Nucleus accumbens (tissue), 56 donors: ENCODE data around the gene QSOX1.

Experiments used
- DNase-seq, 56 donors: peaks; one replicate each; lab custom pipeline; 2025; lab: John Stamatoyannopoulos, UW

Gene QSOX1

DNA sequence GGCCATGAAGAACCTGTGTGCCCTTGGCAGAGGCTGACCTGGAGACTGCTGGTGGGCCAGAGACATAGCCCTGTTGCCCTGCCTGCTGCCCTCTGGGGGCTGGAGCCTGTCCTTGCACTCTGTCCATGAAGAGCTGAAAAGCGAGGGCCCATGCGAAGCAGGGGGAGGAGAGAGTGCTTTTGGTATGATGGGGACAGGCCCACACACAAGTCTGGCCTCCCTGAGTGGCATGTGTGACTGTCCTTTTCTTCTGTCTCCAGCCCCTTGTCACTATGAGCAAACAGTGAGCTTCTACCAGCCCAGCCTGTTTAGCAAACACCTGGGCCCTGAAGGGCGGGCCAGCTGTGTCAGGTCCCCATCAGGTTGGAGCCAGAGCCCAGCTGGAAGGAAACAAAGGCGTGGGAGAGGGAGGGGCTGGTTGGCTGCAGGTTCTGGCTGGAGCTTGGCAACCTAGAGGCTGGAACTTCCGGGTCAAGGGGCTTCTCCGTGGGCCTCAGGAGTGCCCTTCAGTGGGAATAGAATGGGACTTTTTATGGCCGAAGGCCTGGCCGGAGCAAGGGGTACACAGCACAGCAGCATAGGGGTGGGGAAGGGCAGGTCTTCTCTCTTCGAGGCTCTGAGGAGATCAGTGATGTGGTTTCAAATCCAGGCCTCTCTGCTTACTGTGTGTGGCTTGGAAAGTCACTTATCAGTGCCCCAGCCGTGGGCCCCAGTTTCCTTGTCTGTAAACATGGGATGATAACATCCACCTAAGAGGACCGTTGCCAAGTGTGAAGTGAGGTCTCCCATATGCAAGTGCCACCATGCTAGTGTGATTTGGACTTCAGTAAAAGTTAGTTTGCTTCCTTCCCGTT is 14.3 kb downstream of the QSOX1 start:
- peak in 1 of 56 donors; percentile 9 for DNase-seq

DNA sequence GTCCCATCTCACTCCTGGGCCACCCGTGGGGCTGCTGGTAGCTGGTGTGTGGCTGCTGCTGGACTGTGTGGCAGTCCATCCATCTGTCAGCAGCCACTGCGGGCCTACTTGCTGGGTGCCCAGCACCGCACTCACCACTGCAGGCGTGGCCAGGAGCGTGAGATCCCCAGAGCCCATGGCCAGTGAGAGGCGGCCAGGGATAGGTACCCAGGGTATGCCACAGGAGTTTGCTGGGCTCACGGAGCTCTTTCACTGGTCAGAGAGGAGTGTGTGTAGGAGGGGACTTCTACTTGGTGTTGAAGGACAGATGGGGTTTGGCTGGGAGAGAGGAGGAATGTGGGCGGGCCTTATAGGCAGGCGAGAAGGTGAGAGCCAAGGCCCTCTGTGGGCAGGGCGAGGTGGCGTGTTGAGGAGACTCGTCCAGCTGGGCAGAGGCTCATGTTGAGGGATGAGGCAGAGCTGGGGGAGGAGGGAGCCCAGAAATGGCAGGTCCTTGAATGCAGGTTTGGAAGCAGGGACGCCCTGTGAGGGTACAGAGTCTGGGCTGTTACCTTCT is 15.0 kb downstream of the QSOX1 start:
- DNase-seq = no peak

DNA sequence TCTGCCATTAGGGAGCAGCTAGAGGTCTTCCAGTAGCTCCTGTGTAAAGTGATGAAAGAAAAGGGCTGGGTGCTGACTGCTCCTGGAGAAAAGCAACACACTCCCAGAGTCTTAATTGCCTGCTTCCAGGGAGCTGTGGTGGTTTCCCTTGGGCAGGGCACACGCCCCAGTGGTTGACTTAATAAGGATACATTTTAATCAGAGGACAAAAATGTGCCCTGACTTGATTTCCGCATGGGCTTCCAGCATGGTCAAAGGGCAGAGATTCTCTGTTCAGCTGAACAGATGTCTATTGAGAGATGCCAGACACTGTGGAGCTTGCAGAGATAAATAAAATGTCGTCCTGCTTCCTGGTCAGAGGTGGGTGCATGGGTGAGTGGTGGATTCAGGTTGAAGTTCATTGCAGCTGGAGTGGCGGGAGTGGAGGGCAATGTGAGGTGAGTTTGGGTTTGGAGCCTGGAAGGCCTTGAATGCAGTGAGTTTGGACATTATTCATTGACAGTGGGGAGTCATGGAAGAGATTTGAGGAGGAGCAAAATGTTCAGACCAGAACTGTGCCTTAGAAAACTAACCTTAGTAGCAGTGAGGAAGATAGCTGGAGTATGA is 16.0 kb downstream of the QSOX1 start:
- no peak for DNase-seq

DNA sequence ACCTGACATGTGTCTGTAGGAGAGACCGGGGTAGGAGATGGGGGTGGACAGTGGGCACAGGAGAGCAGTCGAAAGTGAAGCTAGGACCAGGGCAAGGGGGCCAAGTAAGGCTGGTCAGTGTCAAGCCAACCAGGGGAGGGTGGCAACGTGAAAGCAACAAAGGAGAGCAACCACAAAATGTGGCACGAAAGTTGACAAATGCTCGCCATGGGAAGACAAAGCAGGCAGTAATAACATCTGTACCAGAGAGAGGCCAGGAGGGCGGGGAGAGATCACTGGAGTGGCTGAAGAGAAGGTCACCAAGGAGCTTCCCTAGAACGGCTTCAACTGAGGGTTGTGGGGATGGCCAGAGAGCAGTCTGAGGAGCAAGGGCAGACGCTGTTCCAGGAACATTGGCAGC is 17.0 kb downstream of the QSOX1 start:
- no peak for DNase-seq

DNA sequence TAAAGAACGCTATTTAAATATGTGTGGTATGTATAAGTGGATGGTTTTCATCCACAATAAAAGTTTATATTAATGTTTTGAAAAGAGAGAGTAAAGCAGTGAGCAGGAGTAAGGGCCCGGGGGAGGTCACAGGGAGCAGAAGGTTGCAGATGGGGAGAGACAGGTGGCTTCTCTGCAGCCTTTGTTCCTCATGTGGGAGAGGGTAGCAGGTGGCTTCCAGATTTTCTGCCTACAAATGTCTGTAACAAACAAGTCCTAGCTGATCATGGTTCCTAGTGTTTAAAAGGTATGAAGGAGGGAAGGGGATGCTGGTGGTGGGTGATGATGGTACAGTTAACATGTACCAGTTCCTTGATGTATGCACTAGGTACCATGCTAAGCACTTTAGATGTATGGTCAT is 18.8 kb downstream of the QSOX1 start:
- no peak for DNase-seq

DNA sequence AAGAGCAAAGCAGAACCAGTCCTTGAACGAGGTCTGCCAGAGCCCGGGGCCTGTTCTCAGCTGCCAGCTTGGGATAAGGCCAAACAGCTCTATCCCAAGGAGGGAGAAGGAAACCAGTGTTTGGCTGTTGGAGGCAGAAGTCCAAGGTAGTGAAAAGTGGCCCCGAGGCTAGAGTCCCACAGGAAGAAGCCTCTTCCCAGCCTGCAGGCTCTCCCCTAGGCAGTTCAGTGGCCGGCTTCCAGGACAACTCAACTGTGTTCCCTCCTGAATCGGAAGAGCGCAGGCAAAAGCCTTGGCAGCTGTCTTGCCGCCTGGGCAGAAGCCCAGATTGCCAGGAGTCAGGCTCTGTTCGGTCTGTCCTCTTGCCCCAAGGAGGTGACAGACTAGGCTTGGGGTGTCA is 19.3 kb downstream of the QSOX1 start:
- DNase-seq = peak in 47 of 56 donors; percentile 7 to 79 (median 43)

DNA sequence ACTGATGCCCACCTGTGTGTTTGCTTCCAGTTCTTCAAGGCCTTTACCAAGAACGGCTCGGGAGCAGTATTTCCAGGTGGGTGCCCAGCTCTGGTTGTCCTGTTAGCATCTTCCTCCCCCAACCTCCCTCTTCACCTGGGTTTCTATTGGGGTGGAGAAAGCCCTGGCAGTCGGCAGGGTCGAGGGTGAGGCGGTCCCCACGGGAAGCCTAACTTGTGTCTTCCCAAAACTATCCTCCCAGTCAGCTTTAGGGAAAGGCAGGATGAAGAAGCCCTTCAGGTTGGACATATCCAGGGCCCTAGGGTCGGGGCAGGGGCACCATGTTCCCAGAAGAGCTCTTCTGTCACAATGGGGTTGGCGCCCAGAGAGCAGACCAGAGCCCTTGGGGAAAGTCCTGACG is 20.6 kb downstream of the QSOX1 start:
- DNase-seq = no peak

DNA sequence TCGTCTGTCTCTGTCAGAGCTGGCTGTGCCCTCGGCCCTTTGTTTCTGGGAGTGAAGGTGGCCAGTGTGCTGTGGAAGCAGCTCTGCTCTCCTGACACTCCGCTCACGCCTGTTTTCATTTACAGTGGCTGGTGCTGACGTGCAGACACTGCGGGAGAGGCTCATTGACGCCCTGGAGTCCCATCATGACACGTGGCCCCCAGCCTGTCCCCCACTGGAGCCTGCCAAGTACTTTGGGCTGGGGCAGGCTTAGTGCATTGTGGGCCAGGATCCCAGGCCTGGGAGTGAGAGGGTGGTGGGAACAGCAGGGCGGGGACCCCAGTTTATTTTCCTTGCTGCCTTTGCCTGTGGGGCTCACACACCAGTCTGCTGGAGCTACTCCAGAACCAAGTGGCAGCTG is 21.1 kb downstream of the QSOX1 start:
- DNase-seq = peak in 4 of 56 donors; percentile 18 to 25 (median 22)

DNA sequence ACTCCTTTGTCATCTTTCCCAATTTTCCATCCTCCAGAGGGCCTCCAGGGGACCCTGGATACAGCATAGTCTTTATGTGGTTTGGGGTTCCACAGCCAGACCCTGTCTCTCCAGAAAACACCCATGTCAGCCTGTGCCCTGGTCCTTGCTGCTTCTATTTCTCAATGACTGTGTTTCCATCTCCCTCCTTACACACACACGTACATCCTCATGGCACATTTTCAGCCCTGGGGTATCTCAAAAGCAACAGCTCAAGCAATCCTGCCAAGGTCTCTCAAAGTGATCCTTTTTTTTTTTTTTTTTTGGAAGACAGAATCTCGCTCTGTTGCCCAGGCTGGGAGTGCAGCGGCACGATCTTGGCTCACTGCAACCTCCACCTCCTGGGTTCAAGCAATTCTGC is 22.3 kb downstream of the QSOX1 start:
- no peak for DNase-seq

DNA sequence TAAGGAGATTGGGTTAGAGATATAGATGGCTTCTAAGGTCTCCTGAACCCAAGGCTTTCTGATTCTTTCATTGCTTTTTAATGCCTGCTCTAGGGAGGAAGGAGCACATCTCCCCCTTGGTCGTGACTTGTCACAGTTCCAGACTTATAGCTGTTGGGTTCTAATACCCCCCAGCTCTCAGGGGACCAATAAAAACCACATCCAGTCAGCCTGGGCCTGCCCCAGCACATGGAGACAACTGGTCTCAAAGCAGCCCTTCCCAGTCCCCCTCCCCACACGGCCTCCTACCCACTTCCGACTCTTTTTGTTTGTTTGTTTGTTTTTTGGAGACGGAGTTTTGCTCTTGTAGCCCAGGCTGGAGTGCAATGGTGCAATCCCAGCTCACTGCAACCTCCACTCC is 23.3 kb downstream of the QSOX1 start:
- DNase-seq = no peak

DNA sequence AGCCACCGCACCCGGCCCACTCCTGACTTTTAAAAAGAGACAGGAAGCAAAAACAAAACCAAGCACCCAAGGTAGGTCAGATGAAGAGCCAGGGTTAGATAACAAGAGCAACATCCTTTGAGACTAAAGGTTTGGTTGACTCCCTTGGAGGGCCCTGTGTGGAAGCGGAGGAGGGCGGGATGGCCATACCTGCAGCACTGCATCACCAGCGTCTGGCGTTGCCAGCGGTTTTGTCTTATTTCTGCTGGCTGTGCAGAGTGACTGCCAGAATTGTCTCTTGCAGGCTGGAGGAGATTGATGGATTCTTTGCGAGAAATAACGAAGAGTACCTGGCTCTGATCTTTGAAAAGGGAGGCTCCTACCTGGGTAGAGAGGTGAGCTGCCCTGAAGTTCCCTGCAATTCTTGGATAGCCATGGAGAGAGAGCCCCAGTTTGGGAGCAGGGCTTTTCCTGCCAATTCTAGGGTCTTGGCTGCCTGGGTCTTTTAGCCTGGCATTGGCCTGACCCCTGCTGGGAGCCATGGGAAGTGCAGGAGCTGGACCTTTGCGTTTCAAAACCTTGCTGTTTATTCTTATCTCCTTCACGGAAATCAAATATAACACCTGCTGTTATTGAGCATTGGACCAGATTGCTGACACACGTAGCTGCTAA is 24.0 kb downstream of the QSOX1 start:
- DNase-seq = peak in 41 of 56 donors; percentile 7 to 76 (median 26)

DNA sequence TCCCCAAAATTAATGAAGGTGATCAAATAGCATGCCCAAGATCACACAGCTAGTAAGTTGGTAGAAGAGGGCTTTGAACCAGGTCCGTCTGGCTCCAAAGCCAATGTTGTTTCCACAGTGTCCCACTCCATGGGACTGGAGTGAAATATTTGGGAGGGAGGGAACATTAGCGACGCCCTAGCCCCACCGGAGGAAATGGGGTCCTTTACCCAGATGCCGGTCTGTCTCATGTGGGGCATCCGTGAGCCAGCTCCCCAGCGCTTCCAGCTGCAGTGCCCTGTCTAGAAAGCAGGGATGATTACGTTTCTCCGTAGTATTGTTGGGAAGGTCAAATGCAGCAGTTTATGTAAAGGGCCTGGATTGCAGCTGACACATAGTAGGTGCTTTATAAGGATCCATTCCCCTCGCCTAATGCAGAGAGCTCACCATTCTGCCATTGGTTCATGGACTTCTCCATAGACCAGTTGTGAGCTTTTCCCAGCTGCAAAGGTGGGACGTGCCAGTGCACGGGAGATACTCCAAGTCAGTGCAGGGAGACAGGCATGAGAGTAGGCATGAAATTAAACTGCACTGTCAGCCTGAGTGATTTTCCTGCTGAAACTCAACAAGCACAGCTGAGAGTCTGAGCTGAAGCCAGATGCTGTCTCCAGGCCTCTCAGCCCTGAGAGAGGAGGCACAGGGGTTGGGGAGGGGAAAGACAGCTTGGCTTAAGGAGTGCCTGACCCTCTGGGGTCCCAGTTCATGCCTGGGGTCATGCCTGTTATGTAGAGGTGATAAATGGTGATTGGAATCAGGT is 24.7 kb downstream of the QSOX1 start:
- DNase-seq = no peak

DNA sequence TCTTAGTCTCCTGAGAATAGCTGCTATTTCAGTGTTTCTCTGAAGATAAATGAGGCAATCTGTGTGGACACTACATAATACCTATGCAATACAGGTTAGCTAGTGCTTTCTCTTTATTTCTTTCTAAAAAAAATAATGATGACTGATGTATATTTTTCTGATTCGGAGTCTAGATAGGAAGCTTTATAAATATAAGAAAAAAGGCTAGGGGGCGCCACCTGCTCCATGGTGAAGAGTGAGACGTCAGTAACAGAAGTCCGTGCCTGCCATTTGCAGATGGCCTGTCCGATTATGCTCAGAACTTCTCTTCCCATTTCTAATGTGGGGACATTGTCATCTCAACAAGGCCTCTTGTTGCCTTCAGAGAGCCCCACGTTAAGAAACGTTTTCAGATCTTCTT is 26.4 kb downstream of the QSOX1 start:
- peak in 2 of 56 donors; percentile 10 to 30 for DNase-seq

DNA sequence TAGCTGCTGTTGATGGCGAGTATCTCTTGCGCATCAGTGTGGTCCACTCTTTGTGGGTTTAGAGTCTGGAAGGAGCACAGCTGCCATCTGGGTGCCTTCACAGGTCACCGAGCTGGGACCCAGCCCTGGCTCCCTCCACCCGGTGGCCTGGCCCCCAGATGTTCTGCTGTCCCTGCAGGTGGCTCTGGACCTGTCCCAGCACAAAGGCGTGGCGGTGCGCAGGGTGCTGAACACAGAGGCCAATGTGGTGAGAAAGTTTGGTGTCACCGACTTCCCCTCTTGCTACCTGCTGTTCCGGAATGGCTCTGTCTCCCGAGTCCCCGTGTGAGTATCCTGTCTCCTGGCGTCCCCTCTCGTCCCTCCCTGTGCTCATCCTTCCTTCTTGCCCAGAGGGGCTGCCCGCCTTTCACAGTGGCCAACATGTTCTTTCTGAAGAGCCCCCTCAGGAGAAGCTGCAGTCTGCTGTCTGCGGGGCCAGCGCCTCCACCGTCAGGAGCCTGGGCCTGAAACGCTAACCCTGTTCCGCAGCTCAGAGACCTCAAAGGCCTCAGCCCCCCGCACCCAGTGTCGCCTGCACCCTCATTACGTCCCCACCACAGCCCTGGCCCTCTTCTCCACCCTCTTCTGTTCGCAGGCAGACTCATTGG is 27.4 kb downstream of the QSOX1 start:
- DNase-seq = peak in 2 of 56 donors; percentile 25 to 26

DNA sequence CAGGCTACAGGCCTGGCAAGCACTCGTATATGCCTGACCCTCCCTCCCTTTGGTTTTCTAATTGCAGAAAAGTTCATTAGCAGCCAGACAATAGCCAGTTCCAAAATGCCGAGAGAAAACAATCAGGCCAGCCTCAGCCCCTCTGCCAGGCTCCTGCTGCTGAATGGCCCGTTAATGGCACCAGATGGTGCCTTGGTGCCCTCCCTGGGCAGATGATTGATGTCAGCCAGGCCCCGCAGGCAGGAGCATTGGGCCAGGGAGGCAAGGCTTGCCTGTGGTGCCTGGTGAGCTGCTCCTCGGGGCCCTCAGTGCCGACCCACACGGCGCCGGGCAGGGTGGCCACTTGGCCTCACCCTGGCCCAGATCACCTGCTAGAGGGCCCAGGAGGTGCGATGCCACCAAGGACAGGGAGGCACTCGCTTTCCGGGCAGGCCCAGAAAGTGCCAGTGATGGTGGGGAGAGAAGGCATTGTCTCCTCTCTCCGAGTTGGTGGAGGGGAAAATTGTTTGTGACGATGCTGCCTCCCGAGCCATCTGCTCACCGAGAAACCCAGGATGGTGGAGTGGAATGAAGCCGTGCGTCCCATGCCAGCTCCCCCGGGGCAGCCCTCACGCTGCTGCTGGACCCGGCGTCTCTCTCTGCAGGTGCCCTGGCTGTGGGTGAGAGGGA is 28.1 kb downstream of the QSOX1 start:
- peak in 5 of 56 donors; percentile 8 to 39 (median 19) for DNase-seq

DNA sequence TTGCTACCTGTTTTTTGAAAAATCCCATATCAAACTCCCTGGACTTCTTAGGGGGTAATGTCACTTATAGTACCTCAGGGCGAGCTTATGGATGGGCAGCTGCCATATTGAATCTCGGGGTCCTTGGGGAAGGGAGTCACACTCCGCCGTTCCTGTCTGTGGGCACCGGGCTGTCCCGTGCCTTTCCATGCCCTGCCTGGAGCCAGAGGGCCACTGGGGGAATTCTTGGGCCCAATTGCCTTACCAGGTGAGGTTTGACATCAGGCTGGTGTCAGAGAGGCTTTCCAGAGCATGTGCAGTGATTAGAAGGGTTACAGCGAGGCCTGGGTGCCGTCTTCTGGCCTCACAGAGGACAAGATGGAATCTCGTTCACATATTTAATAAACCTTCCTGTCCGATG is 28.8 kb downstream of the QSOX1 start:
- DNase-seq = no peak

DNA sequence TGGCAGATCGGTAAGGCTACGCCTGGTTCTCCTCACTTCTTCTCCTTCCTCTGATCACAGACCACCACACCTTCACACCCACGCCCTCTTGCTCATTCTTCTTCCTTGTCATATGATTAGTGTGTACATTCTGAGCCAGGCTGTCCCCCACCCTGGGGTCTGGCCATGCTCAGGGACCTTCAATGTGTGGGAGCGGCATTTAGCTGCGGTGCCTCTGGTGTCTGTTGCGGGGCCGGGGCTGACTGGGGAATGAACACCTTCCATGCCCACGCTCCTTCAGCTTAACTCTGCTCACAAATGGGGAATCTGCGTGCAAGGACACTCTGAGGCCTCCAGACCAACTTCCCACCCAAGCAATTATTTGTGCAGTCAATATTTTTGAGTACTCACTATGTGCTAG is 29.4 kb downstream of the QSOX1 start:
- DNase-seq = no peak

DNA sequence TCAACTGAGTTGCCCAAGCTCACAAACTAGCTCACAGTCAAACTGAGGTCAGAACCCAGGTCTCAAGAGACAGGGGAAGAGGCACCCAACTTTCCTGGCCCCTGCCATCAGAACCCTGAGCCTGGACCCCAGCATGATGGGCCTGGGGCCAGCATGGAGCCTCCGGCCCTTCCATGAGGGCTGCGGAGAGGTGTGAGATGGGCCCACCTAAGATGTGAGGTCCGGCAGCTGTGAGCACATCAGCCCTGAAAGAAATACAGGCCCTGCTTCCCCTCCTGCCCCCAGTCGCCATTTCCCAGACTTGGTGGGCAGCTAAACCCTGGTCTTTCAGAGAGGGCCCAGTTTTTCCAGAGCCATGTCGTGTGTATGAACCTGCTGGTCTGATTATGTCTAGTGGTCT is 30.6 kb downstream of the QSOX1 start:
- no peak for DNase-seq

DNA sequence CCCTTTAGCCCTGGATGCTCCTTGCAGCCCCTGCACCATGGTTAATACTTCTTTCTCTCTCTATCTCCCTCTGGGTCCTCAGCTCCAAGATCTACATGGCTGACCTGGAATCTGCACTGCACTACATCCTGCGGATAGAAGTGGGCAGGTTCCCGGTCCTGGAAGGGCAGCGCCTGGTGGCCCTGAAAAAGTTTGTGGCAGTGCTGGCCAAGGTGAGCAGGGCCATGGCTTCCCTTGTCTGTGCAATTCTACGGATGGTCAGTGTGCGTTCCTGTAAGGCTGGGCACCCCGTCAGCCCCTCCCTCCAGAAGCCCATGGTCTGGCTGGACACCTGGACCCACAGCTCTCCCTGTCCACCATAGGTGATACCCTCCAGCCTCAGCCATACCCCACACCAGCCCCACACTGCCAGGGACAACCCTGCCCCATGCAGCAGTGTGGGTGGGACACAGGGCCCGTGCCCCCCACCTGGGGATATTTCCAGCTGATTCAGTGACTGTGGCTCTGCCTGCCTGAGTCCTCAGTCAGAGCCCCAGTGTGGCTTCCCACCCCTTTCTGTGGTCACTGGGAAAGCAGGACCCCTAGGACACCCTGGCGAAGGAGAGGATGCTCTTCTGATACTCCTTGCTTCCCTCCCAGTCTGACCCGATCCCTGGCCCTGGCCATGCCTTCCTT is 31.4 kb downstream of the QSOX1 start:
- DNase-seq = no peak
